PC-9 (cell line): Measurements from ENCODE around the gene ASTN2. TPM values are rescaled to one million over a fixed set of nuclear protein-coding genes. Genes with fewer than 3 reads are reported as not detected.

ENCODE experiments used
- BruUV-seq: library from RNA; stranded (reverse); fragments of 400-500 nt; replicated peaks from 2 replicates; lab custom pipeline; 2021; lab: Mats Ljungman, UMichigan
- CTCF ChIA-PET: fragments of 300-600 bp; sonication (Branson Sonifier 250); formaldehyde crosslinking; loops from one replicate; lab custom pipeline; 2022; ENCODE audit warnings: antibody characterized with exemption; lab: Charles Lee
- POLR2A ChIA-PET: fragments of 300-600 bp; sonication (Branson Sonifier 250); formaldehyde crosslinking; loops from one replicate; lab custom pipeline; 2022; ENCODE audit warnings: antibody characterized with exemption; ENCODE audit not compliant: unreplicated experiment; lab: Charles Lee
- DNase-seq, 2 experiments: peaks; one replicate each; pipeline versions ENCODE4 v3.0.0 to v3.0.0-alpha.2; 2015 to 2022; ENCODE audit warnings: mixed read lengths in 1 of 2
- H2AFZ ChIP-seq: fragments of 200-600 bp; sonication (generic); 2 replicates; pipeline ENCODE4 v1.8.1; 2017; ENCODE audit warnings: antibody characterized with exemption
- H3F3A ChIP-seq: fragments of 200-600 bp; sonication (generic); 2 replicates; pipeline ENCODE4 v1.8.1; 2017; ENCODE audit warnings: antibody characterized with exemption, mild to moderate bottlenecking, low read depth; ENCODE audit not compliant: insufficient read depth
- H3K27ac ChIP-seq: fragments of 200-600 bp; sonication (generic); 2 replicates; pipeline ENCODE4 v1.6.1; 2016; ENCODE audit warnings: mixed run types
- H3K27me3 ChIP-seq: fragments of 200-600 bp; sonication (generic); 2 replicates; pipeline ENCODE4 v1.6.1; 2016; ENCODE audit warnings: low read depth, mixed run types; ENCODE audit not compliant: insufficient read depth
- H3K36me3 ChIP-seq: fragments of 200-600 bp; sonication (generic); 2 replicates; pipeline ENCODE4 v1.6.1; 2016; ENCODE audit warnings: low read depth, mixed run types
- H3K4me1 ChIP-seq: fragments of 200-600 bp; sonication (generic); replicated peaks from 2 replicates; pipeline ENCODE4 v1.6.1; 2016; ENCODE audit warnings: mixed run types; ENCODE audit not compliant: insufficient read depth
- H3K4me2 ChIP-seq: fragments of 200-600 bp; sonication (generic); 2 replicates; pipeline ENCODE4 v1.6.1; 2017; ENCODE audit warnings: mixed run types
- H3K4me3 ChIP-seq: fragments of 200-600 bp; sonication (generic); 2 replicates; pipeline ENCODE4 v1.6.1; 2016; ENCODE audit warnings: mixed run types
- H3K79me2 ChIP-seq: fragments of 200-600 bp; sonication (generic); 2 replicates; pipeline ENCODE4 v1.6.1; 2017; ENCODE audit warnings: low read depth, mixed run types
- H3K9me2 ChIP-seq: fragments of 200-600 bp; sonication (generic); 2 replicates; pipeline ENCODE4 v1.8.1; 2017; ENCODE audit warnings: mild to moderate bottlenecking; ENCODE audit not compliant: insufficient read depth
- H3K9me3 ChIP-seq: fragments of 200-600 bp; sonication (generic); 2 replicates; pipeline ENCODE4 v1.8.1; 2016; ENCODE audit warnings: low read depth; ENCODE audit not compliant: insufficient read depth
- H4K20me1 ChIP-seq: fragments of 200-600 bp; sonication (generic); 2 replicates; pipeline ENCODE4 v1.8.1; 2017; ENCODE audit not compliant: insufficient read depth
- CTCF ChIP-seq: fragments of 200-600 bp; sonication (generic); conservative IDR thresholded peaks from 2 replicates; pipeline ENCODE4 v1.6.1; 2017; ENCODE audit warnings: mixed run types, antibody characterized with exemption, mild to moderate bottlenecking, moderate library complexity
- EZH2 ChIP-seq: fragments of 200-600 bp; sonication (generic); IDR thresholded peaks from 2 replicates; pipeline ENCODE4 v1.8.0; 2017; ENCODE audit warnings: antibody characterized with exemption, low read depth
- intact Hi-C: fragments of 100-400 bp; cut with micrococcal nuclease; formaldehyde crosslinking; loops from one replicate; pipeline ENCODE4 v1.10.0; 2022; ENCODE audit not compliant: unreplicated experiment
- total RNA-seq: library from RNA; stranded (reverse); gene quantifications from 2 replicates; pipeline ENCODE4 v1.2.3, GENCODE V29; 2021

The ASTN2 gene
- total RNA-seq, 1 experiment from 2014 or later: 6.2 TPM

DNA sequence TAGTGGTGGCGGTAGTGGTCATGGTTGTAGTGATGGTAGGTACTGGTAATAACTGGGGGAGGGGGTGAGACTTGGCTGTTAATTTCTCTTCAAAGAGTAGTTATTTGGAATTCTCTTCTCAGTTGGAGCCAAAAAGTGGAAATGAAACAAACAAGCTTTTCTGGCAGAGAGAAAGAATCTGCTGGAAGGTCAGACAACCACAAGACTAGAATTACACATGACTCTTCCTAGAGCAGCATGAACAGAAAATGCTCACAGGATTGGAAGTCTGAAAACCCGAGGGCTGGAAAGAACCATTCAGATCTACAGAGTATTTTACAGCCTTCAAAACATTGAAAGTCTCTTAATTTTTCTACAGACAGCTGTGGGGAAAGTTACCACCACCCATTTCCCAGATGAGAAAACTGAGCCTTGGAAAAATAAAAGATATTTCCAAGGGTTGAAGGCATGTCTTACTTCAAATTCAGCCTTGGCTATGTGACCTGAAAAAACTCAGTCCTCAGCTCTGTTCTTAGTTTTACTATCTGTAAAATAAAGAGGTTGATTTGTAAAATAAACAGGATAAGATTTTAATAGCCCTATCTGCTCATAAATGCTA lies 770.7 kb downstream of the ASTN2 start:
- H3K27ac ChIP-seq: no peak overlapping the region
- H3K4me3 ChIP-seq: no peak overlapping the region
- H2AFZ ChIP-seq: no peak overlapping the region
- H3K9me2 ChIP-seq: no peaks in the 10 kb centered on the region
- H3K4me2 ChIP-seq: no peak overlapping the region
- TF ChIP-seq EZH2: no peak
- no peak for TF ChIP-seq CTCF
- ChIA-PET POLR2A (no interaction called here), CTCF (no interaction called here)
- no peaks in the 10 kb centered on the region for H3K4me1 ChIP-seq
- intact Hi-C loops: no loop called here
- H3K9me3 ChIP-seq: no peaks in the 10 kb centered on the region
- no TSS peak for BruUV-seq
- no peaks in the 10 kb centered on the region for H3F3A ChIP-seq
- H4K20me1 ChIP-seq: no peaks in the 10 kb centered on the region
- DNase-seq: no peak
- H3K79me2 ChIP-seq: no peaks in the 10 kb centered on the region
- no peaks in the 10 kb centered on the region for H3K36me3 ChIP-seq
- H3K27me3 ChIP-seq: no peaks in the 10 kb centered on the region

DNA sequence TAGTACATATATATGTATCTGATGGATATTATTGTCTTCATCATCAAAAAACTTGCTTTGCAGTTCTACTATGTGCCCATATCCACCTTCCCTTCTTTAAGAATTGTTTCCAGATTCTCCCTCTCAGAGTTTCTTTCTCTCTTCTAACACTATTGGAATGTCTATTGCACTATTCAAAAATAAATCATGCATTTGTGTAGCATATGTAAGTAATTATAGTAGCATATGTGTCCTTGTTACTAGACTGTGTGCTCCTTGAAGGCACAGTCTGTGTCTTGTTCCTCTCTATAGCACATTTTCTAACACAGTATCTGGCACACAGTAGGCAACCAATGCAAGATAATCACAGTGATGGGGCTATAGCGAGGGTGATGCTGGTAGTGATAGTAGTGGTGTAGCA lies 771.2 kb downstream of the ASTN2 start:
- intact Hi-C loops: no loop called here
- Histone ChIP-seq H3K36me3 (no peaks in the 10 kb centered on the region), H3K4me1 (no peaks in the 10 kb centered on the region), H3K9me3 (no peaks in the 10 kb centered on the region), H3K9me2 (no peaks in the 10 kb centered on the region), H3K27me3 (no peaks in the 10 kb centered on the region), H4K20me1 (no peaks in the 10 kb centered on the region), H2AFZ (no peak overlapping the region), H3K27ac (no peak overlapping the region), H3K4me2 (no peak overlapping the region), H3K79me2 (no peaks in the 10 kb centered on the region), H3F3A (no peaks in the 10 kb centered on the region), H3K4me3 (no peak overlapping the region)
- BruUV-seq: no TSS peak
- DNase-seq: no peak
- TF ChIP-seq CTCF (no peak), EZH2 (no peak)
- POLR2A ChIA-PET: no interaction called here
- CTCF ChIA-PET: no interaction called here

DNA sequence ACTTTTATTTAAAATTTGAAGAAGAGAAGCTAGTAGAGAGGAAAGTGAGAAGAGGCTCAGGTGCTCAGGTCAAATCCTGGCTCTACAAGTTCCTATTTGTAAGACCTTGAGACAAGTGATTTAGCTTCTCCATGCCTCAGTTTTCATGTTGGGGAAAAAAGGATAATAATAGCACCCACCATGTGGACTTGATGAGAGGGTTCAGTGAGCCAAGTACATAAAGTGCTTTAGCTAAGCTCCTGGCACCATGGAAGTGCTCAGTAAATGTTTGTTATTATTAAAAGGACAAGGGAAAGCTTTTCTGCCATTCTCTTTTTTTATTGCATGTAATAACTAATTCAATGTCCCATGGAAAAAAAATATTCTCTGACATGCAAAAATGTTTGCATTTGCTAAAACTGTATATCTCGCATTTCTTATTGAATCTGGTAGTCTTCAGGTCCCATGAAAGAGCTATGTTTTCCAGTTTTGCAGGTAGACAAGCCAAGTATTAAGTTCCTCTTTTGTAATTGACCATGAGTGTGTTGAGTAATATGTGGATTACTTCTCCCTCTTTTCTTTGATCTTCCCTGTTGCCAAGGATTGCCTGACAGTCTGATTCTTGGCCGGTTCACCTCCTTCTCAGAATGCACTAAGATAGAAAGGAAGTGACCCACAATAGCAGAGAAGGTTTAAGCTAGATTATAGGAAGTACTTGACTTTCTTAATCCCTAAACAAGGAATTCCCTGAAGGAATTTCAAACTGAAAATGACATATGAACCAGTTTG lies 773.4 kb downstream of the ASTN2 start:
- Histone ChIP-seq H3K36me3 (no peaks in the 10 kb centered on the region), H3K4me1 (no peaks in the 10 kb centered on the region), H3K79me2 (no peaks in the 10 kb centered on the region), H4K20me1 (no peaks in the 10 kb centered on the region), H3K4me3 (no peak overlapping the region), H3K27ac (no peak overlapping the region), H2AFZ (no peak overlapping the region), H3K9me3 (no peaks in the 10 kb centered on the region), H3K27me3 (no peaks in the 10 kb centered on the region), H3K9me2 (no peaks in the 10 kb centered on the region), H3K4me2 (no peak overlapping the region), H3F3A (no peaks in the 10 kb centered on the region)
- CTCF ChIA-PET: interaction anchor here (0.7 kb wide), 1 partner anchor 1054 kb away, joined by 7 read pairs; no protein-coding TSS in a partner anchor
- intact Hi-C loops: no loop called here
- no TSS peak for BruUV-seq
- TF ChIP-seq CTCF (no peak), EZH2 (no peak)
- POLR2A ChIA-PET: no interaction called here
- peak in 1 of 2 experiments; percentile 44 for DNase-seq
